Measurements from ENCODE around the gene CCDC91.

CCDC91 gene, protein sequence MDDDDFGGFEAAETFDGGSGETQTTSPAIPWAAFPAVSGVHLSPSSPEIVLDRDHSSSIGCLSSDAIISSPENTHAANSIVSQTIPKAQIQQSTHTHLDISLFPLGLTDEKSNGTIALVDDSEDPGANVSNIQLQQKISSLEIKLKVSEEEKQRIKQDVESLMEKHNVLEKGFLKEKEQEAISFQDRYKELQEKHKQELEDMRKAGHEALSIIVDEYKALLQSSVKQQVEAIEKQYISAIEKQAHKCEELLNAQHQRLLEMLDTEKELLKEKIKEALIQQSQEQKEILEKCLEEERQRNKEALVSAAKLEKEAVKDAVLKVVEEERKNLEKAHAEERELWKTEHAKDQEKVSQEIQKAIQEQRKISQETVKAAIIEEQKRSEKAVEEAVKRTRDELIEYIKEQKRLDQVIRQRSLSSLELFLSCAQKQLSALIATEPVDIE

DNA sequence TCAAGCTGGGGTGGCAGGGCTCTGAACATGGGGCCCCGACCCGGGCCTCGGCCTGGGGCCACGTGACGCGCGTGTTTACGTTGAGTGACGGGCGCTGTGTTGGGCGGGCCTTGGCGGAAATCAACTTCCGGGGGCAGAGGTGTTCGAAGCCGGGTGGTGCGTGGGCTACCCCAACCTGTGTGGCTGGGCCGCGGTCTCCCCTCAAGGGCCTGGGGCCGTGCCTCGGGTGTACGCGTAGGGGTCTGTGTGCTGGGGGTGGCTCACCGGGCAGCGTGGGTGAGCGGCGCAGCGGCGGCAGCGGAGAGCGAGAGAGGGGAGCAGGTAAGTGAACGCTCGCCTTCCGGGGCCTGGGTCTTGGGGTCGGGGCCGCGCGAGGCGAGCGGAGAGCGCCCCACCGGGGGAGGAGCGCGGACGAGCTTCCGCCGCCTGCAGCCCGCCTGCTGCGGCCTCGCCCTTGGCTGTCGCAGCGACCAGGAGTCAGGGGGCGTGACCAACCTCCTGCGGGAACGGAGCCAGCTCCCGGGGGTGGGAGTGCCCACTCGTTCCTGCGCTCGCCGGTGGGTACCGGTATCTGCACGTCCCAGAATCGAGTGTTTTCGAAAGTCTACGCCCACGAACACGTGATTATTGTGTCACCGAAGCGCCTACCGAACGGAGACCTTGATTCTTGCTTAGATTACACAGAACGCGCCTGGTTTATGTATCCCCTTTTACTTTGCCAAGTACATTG, at the start of gene CCDC91:
Gene CCDC91 (plus strand): TSS at position 136 of the 730 bp plus-strand sequence. CDS start 66,760 bp downstream, outside the sequence.
- peaks cover 0 to 4% (median 2%) of the 10 kb centered on the region in 5 donors for H3K9me3 ChIP-seq (ENCODE audit: control insufficient read depth in 5 of 5, low read length in 5 of 5)
- H3K27me3 ChIP-seq (ENCODE audit: control insufficient read depth in 5 of 5, insufficient read depth in 4 of 5, low read length in 5 of 5), result no peaks in the 10 kb centered on the region
- H3K9ac ChIP-seq (ENCODE audit: low read length in 5 of 5), result peak within 1 kb of the TSS; percentile 71 to 98 (median 94)
- peak within 1 kb of the TSS; percentile 75 to 95 (median 87) for H3K4me3 ChIP-seq (ENCODE audit: low read depth in 1 of 5, low read length in 5 of 5)
- peak within 1 kb of the TSS; percentile 92 for H3K27ac ChIP-seq (ENCODE audit: low read depth, low read length)
- no peaks in the 10 kb centered on the region for H3K36me3 ChIP-seq (ENCODE audit: control insufficient read depth in 5 of 5, insufficient read depth in 5 of 5, low read length in 5 of 5)
- peaks cover 0 to 22% (median 19%) of the 10 kb centered on the region in 5 donors for H3K4me1 ChIP-seq (ENCODE audit: control insufficient read depth in 5 of 5, insufficient read depth in 5 of 5, low read length in 5 of 5)

DNA sequence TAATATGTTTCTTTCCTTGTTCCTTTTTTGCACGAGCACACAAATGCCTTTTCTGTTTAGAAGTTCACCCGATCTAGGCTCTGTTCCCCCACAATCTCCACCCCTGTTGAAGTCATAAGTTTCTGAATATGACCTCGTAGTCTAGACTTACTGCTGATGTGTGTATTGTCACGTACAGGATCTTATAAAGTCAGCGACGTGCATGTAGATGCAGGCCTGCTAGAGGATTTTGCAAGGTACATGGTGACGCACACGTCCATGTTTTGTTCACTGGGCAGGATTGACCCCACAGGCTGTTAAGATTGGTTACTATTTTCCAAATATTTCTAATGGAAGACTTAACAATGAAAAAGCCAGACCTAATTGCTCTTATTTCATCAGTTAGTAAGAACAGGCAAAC, 46.2 kb upstream of the CCDC91 start:
- Histone ChIP-seq H3K4me1 (ENCODE audit: control insufficient read depth in 5 of 5, insufficient read depth in 5 of 5, low read length in 5 of 5) (peaks cover 0 to 2% (median 0%) of the 10 kb centered on the region in 5 donors), H3K9me3 (ENCODE audit: control insufficient read depth in 5 of 5, low read length in 5 of 5) (no peaks in the 10 kb centered on the region), H3K27me3 (ENCODE audit: control insufficient read depth in 5 of 5, insufficient read depth in 4 of 5, low read length in 5 of 5) (no peaks in the 10 kb centered on the region), H3K36me3 (ENCODE audit: control insufficient read depth in 5 of 5, insufficient read depth in 5 of 5, low read length in 5 of 5) (no peaks in the 10 kb centered on the region), H3K4me3 (ENCODE audit: low read depth in 1 of 5, low read length in 5 of 5) (no peak overlapping the region), H3K27ac (ENCODE audit: low read depth, low read length) (no peak overlapping the region), H3K9ac (ENCODE audit: low read length in 5 of 5) (no peak overlapping the region)

DNA sequence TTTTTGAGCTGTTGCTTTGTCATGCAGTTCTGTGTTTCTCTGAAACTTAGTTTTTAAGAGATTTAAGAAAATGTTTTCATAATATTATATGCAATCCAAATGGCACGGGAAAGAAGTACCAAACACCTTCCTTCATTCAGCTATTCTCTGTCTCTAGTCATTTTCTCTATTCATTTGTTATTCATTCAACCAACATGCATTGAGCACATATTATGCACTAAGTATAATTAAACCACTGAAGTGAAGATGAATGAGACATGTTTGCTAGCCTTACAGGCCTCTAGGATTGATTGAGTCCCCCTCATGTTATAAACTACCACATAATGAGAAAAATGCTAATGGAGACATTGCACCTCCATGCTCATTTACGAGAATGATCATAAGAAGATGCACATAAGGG, 45.7 kb upstream of the CCDC91 start:
- H3K9ac ChIP-seq (ENCODE audit: low read length in 5 of 5), result no peak overlapping the region
- H3K9me3 ChIP-seq (ENCODE audit: control insufficient read depth in 5 of 5, low read length in 5 of 5), result no peaks in the 10 kb centered on the region
- no peak overlapping the region for H3K27ac ChIP-seq (ENCODE audit: low read depth, low read length)
- no peaks in the 10 kb centered on the region for H3K27me3 ChIP-seq (ENCODE audit: control insufficient read depth in 5 of 5, insufficient read depth in 4 of 5, low read length in 5 of 5)
- peaks cover 0 to 2% (median 0%) of the 10 kb centered on the region in 5 donors for H3K4me1 ChIP-seq (ENCODE audit: control insufficient read depth in 5 of 5, insufficient read depth in 5 of 5, low read length in 5 of 5)
- H3K4me3 ChIP-seq (ENCODE audit: low read depth in 1 of 5, low read length in 5 of 5), result no peak overlapping the region
- H3K36me3 ChIP-seq (ENCODE audit: control insufficient read depth in 5 of 5, insufficient read depth in 5 of 5, low read length in 5 of 5), result no peaks in the 10 kb centered on the region

DNA sequence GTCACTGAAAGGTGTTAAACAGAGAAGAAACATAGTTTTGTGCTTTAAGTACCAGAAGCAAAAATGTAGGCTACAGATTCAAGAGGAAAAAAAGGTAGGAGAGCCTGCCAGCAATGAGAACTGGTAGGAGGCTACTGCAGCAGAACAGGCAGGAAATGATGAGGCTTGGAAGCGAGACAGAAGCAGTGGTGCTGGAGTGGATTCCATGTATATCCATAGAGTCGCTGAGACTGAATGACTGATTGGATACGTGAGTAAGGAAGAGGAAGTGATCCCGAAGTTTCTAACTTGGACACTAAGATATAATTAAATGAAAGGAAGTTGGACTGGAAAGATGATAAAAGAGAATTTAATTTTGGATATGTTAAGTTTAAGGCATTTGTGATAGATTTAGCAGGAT, 45.0 kb upstream of the CCDC91 start:
- Histone ChIP-seq H3K4me1 (ENCODE audit: control insufficient read depth in 5 of 5, insufficient read depth in 5 of 5, low read length in 5 of 5) (peaks cover 0 to 2% (median 0%) of the 10 kb centered on the region in 5 donors), H3K4me3 (ENCODE audit: low read depth in 1 of 5, low read length in 5 of 5) (no peak overlapping the region), H3K9ac (ENCODE audit: low read length in 5 of 5) (no peak overlapping the region), H3K27me3 (ENCODE audit: control insufficient read depth in 5 of 5, insufficient read depth in 4 of 5, low read length in 5 of 5) (no peaks in the 10 kb centered on the region), H3K27ac (ENCODE audit: low read depth, low read length) (no peak overlapping the region), H3K9me3 (ENCODE audit: control insufficient read depth in 5 of 5, low read length in 5 of 5) (no peaks in the 10 kb centered on the region), H3K36me3 (ENCODE audit: control insufficient read depth in 5 of 5, insufficient read depth in 5 of 5, low read length in 5 of 5) (no peaks in the 10 kb centered on the region)

DNA sequence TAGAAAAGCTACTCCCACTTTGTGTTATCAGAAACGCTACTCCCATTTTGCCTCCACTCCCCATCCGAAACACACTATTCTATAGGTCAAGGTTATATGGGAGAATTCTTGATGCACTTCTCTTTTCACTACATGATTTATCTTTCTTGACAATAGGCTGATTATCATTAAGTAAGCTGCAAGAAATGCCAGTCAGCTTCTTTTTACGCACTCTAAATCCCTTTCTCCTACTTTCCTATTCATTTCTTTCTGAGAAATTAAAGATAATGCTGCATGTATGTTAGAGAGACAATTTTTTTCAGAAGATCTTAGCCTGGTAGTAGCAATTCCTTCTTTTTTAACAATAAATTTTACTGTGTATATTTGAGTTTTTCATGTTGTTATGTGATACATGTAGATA, 41.0 kb upstream of the CCDC91 start:
- no peak overlapping the region for H3K27ac ChIP-seq (ENCODE audit: low read depth, low read length)

DNA sequence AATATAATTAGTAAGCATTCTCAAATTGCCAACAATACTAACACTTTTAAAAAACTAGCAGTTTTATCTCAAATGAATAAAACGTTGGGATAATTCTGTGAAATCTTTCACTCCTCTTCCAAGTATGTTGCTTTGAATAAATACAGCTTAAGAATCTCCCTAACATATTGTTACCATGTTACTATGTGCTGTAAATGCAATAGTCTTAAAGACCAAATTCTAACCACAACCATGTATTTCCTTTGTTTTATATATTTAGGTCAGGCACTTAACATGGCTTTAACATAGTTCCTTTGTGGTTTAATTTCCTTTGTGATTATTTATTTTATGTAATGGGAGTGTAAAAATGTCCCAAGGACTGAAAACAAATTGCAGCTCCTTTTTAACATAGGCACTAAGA, 33.9 kb upstream of the CCDC91 start:
- peaks cover 0 to 3% (median 0%) of the 10 kb centered on the region in 5 donors for H3K9me3 ChIP-seq (ENCODE audit: control insufficient read depth in 5 of 5, low read length in 5 of 5)
- no peak overlapping the region for H3K4me3 ChIP-seq (ENCODE audit: low read depth in 1 of 5, low read length in 5 of 5)
- H3K27me3 ChIP-seq (ENCODE audit: control insufficient read depth in 5 of 5, insufficient read depth in 4 of 5, low read length in 5 of 5), result no peaks in the 10 kb centered on the region
- no peaks in the 10 kb centered on the region for H3K4me1 ChIP-seq (ENCODE audit: control insufficient read depth in 5 of 5, insufficient read depth in 5 of 5, low read length in 5 of 5)
- no peak overlapping the region for H3K27ac ChIP-seq (ENCODE audit: low read depth, low read length)
- H3K36me3 ChIP-seq (ENCODE audit: control insufficient read depth in 5 of 5, insufficient read depth in 5 of 5, low read length in 5 of 5), result no peaks in the 10 kb centered on the region
- H3K9ac ChIP-seq (ENCODE audit: low read length in 5 of 5), result no peak overlapping the region

More for the DNA sequence above, 41.0 kb upstream of the CCDC91 start:
- Histone ChIP-seq H3K36me3 (ENCODE audit: control insufficient read depth in 5 of 5, insufficient read depth in 5 of 5, low read length in 5 of 5) (no peaks in the 10 kb centered on the region), H3K27me3 (ENCODE audit: control insufficient read depth in 5 of 5, insufficient read depth in 4 of 5, low read length in 5 of 5) (no peaks in the 10 kb centered on the region), H3K9me3 (ENCODE audit: control insufficient read depth in 5 of 5, low read length in 5 of 5) (peaks cover 0 to 3% (median 0%) of the 10 kb centered on the region in 5 donors), H3K9ac (ENCODE audit: low read length in 5 of 5) (no peak overlapping the region), H3K4me3 (ENCODE audit: low read depth in 1 of 5, low read length in 5 of 5) (no peak overlapping the region), H3K4me1 (ENCODE audit: control insufficient read depth in 5 of 5, insufficient read depth in 5 of 5, low read length in 5 of 5) (peaks cover 0 to 2% (median 0%) of the 10 kb centered on the region in 5 donors)

DNA sequence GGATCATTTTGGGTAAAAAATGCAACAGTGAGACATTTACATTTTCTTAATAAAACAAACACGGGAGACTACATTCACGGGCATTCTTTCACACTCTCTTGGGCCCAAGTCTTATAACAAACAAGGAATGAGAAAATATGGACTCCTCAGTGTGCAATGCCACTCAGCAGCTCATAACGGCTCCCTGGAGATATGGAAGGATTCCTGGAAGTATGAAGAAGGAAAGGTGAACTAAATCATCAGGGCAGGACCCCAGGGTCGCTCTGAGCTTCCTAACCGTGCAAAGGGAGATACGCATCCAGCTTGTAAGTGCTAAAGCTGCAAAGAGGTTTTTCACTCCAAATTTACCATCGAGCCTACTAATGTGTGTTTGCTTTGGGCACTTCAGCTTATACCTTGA, 33.5 kb upstream of the CCDC91 start:
- Histone ChIP-seq H3K27me3 (ENCODE audit: control insufficient read depth in 5 of 5, insufficient read depth in 4 of 5, low read length in 5 of 5) (no peaks in the 10 kb centered on the region), H3K4me1 (ENCODE audit: control insufficient read depth in 5 of 5, insufficient read depth in 5 of 5, low read length in 5 of 5) (no peaks in the 10 kb centered on the region), H3K36me3 (ENCODE audit: control insufficient read depth in 5 of 5, insufficient read depth in 5 of 5, low read length in 5 of 5) (no peaks in the 10 kb centered on the region), H3K4me3 (ENCODE audit: low read depth in 1 of 5, low read length in 5 of 5) (no peak overlapping the region), H3K9ac (ENCODE audit: low read length in 5 of 5) (no peak overlapping the region), H3K9me3 (ENCODE audit: control insufficient read depth in 5 of 5, low read length in 5 of 5) (peaks cover 0 to 3% (median 0%) of the 10 kb centered on the region in 5 donors), H3K27ac (ENCODE audit: low read depth, low read length) (no peak overlapping the region)

DNA sequence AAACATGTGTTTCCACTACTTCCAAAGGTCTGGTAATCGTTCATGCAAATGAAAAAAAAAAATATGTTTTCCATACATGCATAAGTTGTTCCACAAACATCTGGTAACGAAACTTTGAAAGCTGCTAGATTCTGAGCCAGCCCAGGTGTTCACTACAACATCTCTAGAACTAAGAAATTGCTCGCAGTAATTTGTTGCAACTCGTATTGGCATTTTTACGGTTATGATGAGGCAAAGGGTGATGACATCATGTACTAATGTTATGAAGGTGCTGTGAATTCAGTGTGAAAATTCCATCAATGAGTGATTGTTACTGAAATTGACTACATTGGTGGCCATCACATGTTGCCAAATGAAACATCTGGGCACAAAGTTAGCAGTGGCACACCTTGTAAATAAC, 31.9 kb upstream of the CCDC91 start:
- H3K27ac ChIP-seq (ENCODE audit: low read depth, low read length), result no peak overlapping the region
- H3K4me1 ChIP-seq (ENCODE audit: control insufficient read depth in 5 of 5, insufficient read depth in 5 of 5, low read length in 5 of 5), result no peaks in the 10 kb centered on the region
- H3K27me3 ChIP-seq (ENCODE audit: control insufficient read depth in 5 of 5, insufficient read depth in 4 of 5, low read length in 5 of 5), result no peaks in the 10 kb centered on the region
- no peaks in the 10 kb centered on the region for H3K36me3 ChIP-seq (ENCODE audit: control insufficient read depth in 5 of 5, insufficient read depth in 5 of 5, low read length in 5 of 5)
- no peak overlapping the region for H3K9ac ChIP-seq (ENCODE audit: low read length in 5 of 5)
- H3K4me3 ChIP-seq (ENCODE audit: low read depth in 1 of 5, low read length in 5 of 5), result no peak overlapping the region
- no peaks in the 10 kb centered on the region for H3K9me3 ChIP-seq (ENCODE audit: control insufficient read depth in 5 of 5, low read length in 5 of 5)

DNA sequence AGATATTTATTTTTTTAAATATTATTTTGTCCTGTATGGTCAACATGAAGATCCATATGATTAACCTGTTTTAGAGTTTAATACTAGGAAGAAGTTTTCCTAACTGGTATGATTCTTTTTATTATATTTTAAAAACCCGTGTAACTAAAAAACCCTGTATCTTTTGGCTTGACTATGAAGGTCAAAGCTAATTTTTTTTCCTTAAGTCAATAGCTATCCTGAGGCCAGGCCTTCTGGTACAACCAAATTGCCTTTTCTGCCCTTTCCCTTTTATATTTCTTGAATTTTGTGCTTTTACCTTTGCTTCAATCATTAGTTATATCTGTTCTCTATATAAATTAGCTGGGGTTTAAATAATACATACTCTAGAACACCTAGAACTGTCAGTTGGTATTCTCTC, 30.6 kb upstream of the CCDC91 start:
- no peak overlapping the region for H3K9ac ChIP-seq (ENCODE audit: low read length in 5 of 5)
- H3K4me3 ChIP-seq (ENCODE audit: low read depth in 1 of 5, low read length in 5 of 5), result no peak overlapping the region
- H3K4me1 ChIP-seq (ENCODE audit: control insufficient read depth in 5 of 5, insufficient read depth in 5 of 5, low read length in 5 of 5), result no peaks in the 10 kb centered on the region
- no peaks in the 10 kb centered on the region for H3K36me3 ChIP-seq (ENCODE audit: control insufficient read depth in 5 of 5, insufficient read depth in 5 of 5, low read length in 5 of 5)
- no peaks in the 10 kb centered on the region for H3K9me3 ChIP-seq (ENCODE audit: control insufficient read depth in 5 of 5, low read length in 5 of 5)
- no peaks in the 10 kb centered on the region for H3K27me3 ChIP-seq (ENCODE audit: control insufficient read depth in 5 of 5, insufficient read depth in 4 of 5, low read length in 5 of 5)
- H3K27ac ChIP-seq (ENCODE audit: low read depth, low read length), result no peak overlapping the region

DNA sequence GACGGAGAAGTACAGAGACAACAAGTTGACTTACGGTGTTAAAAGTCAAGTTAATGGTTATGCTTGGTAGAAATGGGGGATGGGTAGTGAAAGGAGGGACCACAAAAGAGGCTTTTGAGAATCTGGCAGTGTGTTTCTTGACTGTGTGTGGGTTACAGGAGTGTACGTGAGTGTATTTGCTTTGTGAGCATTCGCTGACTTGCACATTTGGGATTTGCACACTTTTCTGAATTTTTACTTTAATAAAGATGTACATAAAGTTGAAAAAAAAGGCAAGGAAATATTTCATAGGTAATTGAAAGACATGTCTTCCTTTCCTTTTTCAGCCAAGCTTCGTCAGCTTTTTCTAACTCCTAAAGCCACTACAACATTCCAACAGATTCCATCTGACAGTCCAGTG, 28.6 kb upstream of the CCDC91 start:
- Histone ChIP-seq H3K4me3 (ENCODE audit: low read depth in 1 of 5, low read length in 5 of 5) (no peak overlapping the region), H3K27me3 (ENCODE audit: control insufficient read depth in 5 of 5, insufficient read depth in 4 of 5, low read length in 5 of 5) (no peaks in the 10 kb centered on the region), H3K36me3 (ENCODE audit: control insufficient read depth in 5 of 5, insufficient read depth in 5 of 5, low read length in 5 of 5) (no peaks in the 10 kb centered on the region), H3K9me3 (ENCODE audit: control insufficient read depth in 5 of 5, low read length in 5 of 5) (no peaks in the 10 kb centered on the region), H3K4me1 (ENCODE audit: control insufficient read depth in 5 of 5, insufficient read depth in 5 of 5, low read length in 5 of 5) (no peaks in the 10 kb centered on the region), H3K27ac (ENCODE audit: low read depth, low read length) (no peak overlapping the region), H3K9ac (ENCODE audit: low read length in 5 of 5) (no peak overlapping the region)
